Stimulated activated CD4-positive, alpha-beta T cell treated with anti-CD3 and anti-CD28 coated beads, Interleukin-2, amount 100 ng/mL, for 4 hours (primary cell): ENCODE results near the gene ARHGAP8.
"Not testable (repeated sequence)": the region's sequence is repeated elsewhere in the genome, so short reads cannot be mapped to it uniquely, and the experiment has no call there.

Experiments
- DNase-seq: peaks from one replicate; pipeline ENCODE4 v3.0.0-alpha.2; 2020; ENCODE audit warnings: low read depth

ARHGAP8 gene

DNA sequence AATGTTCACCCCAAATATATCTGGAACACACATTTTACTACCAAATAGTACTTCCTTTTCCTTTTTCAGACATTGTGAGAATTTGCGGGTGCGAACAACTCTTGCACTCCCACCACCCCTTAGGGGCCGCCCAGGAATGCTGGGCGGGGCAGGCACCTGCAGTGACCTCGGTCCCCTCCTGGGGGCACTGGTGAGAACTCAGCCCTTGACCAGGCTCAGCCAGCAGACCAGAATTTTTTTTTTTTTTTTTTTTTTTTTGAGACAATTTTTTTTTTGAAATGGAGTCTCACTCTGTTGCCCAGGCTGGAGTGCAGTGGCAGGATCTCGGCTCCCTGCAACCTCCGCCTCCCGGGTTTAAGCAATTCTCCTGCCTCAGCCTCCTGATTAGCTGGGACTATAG lies 75.8 kb downstream of the ARHGAP8 start:
- DNase-seq: no peak

DNA sequence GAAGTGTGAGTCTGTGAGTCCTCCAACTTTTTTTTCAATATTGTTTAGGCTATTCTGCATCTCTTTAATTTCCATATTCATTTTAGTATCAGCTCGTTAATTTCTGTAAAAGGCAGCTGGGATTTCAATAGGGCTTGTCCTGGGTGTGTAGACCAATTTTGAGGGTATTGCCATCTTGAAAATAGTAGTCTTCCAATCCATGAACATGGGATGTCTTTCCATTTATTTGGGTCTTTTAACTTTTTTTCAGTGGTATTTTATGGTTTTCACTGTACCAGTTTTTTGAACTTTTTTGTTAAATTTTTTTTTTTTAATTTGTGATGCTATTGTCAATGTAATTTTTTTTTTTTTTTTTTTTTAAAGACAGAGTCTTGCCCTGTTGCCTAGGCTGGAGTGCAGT lies 79.5 kb downstream of the ARHGAP8 start:
- DNase-seq: no peak

DNA sequence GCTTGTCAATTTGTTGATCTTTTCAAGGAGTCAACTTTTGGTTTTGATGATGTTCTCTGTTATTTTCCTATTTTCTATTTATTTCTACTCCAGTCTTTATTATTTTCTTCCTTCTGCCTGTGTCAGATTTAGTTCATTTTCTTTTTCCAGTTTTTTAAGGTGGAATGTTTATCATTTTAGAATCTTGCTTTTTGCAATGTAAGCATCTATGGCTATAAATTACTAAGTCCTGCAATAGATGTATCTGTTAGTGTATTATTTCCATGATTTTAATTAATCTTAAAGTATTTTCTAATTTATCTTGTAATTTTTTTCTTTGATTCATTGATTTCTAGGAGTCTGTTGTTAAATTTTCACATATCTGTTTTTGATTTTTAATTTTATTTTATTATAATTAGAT lies 81.7 kb downstream of the ARHGAP8 start:
- DNase-seq: no peak

DNA sequence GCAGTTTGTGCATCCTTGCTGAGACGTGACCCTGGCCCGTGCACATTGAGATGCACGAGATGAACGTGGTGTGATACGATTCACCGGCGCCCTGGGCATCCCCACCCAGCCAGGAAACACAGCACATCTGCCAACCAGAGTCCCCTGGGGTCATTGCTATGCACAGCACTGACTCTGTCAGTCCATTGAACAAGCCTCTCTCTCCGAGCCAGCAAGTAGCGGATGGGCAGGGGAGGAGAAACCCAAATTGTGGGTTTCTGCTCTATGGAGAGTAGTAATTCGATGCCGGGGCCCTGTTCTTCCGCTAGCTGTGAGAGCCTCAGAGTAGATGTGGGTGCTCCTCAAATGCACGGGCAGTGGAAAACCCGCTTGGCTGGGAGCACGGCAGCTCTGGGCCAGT lies 85.1 kb downstream of the ARHGAP8 start:
- no peak for DNase-seq

DNA sequence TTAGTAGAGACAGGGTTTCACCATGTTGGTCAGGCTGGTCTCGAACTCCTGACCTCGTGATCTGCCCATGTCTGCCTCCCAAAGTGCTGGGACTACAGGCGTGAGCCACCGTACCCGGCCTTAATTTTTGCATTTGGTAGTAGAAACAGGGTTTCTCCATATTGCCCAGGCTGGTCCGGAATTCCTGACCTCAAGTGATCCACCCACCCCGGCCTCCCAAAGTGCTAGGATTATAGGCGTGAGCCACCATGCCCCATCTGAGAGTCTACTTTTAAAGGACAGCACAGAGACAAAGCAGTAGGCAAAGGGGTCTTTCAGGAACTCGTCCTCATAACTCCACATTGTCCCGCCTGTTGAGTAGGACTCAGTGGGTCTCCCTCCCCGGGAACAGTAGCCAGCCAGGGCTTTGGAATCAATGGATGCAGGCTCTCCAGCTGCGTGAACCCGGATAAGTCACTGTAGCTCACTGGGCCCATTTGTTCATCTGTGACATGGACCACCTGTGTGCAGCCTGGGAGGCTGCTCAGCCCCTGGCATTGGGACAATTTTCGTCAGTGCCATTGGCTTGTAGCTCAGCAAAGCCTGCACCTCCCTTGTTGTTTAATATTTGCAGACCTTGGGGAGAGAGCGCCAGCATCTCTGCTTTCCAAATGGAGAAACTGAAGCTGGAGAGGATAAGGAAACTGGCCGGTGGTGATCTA lies 86.1 kb downstream of the ARHGAP8 start:
- no peak for DNase-seq

DNA sequence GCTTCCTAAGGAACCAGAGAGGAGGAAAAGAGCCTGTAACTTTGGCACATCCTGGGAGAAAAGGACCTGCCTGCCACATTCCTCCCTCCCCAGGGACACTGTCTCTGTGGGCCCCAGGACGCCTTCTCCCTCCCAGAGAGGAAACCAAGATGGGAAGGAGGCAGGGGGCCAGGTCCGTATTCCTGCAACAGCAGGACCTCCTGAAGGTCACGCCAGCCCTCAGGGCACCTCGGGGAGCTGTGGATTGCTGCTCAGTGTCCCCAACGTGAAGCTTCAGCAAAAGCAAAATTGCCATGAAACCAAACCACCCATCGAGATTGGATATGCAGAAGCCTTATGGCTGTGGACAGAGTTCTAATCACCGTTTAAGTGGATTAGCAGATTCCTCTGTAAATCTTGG lies 86.7 kb downstream of the ARHGAP8 start:
- no peak for DNase-seq

DNA sequence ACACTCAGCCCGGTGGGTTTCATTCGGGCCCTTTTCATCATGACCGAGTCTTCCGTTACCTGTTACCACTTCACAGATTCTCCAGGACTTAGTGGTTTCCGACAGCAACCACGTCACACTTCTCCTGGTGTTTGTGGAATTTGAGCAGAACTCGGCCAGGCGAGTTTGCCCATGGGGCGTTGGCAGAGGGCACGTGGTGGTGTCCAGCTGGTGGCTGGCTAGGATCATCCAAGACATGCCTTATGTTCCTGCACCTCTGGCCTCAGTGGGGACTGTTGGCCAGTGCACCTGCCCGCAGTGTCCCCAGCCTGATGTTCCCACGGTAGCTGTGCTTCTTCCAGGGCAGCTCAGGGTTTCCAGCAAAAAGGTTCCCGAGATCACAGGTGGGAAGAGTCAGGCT lies 87.3 kb downstream of the ARHGAP8 start:
- no peak for DNase-seq

DNA sequence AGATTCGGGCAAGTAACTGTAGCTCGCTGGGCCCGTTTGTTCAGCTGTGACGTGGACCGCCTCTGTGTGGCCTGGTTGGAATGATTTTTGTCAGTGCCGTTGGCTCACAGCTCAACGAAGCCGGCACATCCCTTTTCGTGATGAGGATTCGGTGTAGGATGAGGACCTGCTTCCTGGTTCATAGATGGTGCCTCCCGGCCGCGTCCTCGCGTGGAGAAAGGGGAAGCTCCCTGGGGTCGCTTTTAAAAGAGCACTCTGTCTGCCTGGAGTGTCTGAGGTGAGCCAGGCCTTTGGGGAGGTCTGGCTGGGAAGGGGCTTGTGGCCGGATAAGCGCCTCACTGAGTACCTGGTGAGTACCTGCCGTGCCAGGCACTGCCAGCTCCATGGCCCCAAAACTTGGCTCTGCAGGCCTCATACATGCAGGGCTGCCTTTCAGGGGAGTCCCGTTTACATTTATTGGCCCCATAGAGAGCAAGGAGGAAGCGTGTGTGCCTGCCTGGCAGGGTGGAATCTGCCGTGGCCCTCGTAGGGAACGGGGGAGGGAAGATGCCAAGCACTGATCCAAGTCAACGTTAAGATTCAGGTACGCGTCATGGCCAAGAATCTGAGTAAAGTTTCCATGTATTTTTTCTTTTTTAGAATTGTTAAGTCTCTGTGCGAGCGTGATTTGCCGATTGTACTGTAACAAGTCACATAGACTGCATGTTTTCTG lies 88.4 kb downstream of the ARHGAP8 start:
- DNase-seq: no peak

DNA sequence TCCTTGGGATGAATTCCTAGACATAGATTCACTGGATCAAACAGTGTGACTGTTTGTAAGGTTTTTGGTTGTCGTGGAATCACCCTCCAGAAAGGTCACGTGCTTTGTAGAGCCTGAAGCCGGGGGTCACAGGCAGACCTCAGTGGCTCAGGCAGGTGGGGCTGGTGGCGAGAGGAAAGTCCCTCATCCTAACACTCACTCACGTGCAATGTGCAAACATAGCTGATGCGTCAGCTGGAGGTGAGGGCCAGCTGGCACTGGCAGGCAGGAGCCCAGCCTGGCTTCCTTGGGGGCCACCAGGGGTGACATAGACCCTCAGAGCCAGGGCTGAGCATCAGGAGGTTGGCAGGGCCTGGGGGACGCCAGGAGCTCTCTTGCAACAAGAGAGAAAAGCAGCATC lies 90.0 kb downstream of the ARHGAP8 start:
- no peak for DNase-seq

DNA sequence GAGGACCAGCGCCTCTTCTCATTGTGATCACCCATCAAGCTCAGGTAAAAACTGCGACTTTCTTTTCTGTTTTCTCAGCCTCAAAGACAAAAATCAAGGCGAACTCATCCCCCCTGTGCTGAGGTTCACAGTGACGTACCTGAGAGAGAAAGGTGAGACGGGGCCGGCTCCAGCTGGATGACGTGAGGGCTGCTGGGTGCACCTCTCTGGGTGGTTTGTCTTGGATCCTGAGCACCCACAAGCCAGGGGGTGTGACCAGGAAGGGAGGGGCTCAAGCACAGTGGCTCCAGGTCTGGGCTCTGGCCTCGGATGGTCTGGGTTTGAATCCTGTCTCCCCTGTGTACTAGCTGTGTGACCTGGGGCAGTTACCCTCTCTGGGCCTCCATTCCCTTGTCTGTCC lies 92.8 kb downstream of the ARHGAP8 start:
- no peak for DNase-seq

DNA sequence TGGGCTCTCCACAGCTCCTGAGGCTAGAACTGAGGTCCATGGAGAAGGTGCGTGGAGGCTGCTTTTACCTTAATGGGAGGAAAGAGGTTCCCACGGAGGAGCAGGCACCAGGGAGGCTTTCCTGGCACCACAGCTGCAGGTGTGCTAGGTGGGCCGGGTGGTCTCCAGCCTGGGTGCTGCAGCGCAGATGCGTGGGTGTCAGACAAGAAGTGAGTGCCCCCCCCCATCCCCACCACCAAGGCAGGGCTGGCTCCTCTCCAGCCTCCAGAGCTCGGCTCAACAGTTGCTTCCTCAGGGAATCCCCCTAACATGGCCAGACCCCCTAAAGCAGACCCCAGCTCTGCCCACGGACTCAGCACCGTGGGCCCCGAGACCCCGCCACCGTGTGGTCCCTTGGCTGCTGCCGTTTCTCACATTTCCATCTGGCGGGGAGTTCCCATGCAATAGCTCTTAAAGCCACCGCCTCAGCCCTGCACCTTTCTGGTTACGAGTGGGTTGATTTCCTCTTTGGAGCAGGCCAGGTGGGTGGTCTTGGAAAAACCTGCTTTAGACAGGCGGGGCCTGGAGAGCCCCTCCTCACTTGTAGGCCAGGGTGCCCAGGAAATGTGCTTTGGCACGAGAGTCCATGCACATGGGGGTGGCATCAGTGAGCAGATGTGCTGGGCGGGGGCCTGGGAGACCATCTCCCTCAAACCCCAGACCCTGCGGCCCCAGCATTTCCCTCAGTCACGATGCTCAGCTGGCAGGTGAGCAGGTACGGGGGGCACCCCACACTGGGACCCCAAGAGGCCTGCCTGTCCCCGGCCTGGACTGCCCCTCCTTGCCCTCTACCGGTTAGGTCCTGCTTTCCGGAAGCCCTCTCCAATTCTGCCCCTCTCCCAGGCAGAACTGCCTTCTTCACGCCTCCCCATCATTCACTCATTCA lies 93.7 kb downstream of the ARHGAP8 start:
- no peak for DNase-seq

DNA sequence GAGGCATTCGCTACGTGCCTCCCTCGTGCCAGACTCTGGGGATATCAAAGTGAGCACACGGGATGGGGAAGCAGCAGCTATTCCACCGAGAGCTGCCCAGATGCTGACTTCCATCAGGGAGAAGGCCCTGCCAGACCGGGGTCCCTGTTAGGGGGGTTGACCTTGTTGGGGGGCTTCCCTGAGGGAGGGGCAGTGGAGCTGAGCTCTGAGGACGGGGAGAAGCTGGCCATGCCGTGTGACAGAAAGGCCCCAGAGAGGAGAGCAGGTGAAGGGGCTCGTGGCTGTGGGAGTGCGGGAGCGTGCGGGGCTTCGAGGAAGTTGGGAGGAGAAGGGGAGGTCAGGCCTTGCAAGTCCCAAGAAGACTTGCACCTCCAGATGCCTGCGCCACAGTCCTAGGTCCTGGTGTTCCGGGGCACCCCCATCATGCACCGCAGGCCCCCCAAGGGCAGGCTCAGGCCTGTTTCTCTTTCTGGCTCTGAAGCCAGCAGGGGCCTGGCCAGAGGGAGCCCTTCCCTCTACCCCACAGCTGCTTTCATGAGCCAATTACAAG lies 94.4 kb downstream of the ARHGAP8 start:
- no peak for DNase-seq

DNA sequence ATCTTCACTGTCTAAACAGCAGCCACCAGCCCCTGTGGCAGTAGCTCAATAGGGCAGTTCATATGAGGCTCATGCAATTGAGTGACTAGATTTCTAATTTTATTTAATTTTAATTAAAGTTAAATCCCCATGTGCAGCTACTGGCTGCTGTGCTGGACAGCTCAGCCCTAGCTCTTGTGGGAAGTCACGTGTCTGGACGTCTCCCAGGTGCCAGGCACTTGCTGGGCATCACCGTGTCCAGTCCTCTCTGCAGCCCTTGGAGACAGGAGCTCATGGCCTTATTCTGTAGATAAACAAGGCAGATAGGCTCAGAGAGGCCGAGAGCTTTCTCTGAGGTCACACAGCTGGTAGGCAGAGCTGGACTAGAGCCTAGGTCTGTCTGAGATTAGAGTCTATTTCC lies 95.0 kb downstream of the ARHGAP8 start:
- DNase-seq: no peak

DNA sequence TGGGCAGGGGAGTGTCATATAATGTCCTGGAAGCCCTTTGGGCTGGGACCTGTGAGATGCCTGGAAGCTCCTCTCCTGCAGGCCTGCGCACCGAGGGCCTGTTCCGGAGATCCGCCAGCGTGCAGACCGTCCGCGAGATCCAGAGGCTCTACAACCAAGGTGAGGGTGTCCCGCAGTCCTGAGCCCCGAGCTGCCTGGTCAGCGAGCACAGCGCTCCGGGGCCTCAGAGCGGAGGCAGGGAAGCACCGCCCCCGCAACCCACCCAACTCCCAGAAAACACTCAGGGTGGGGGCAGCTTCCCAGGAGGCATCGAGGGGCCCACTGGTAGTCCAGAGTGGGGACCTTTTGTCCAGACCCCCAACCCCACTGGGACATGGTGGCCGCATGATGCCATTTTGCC lies 95.5 kb downstream of the ARHGAP8 start:
- no peak for DNase-seq

DNA sequence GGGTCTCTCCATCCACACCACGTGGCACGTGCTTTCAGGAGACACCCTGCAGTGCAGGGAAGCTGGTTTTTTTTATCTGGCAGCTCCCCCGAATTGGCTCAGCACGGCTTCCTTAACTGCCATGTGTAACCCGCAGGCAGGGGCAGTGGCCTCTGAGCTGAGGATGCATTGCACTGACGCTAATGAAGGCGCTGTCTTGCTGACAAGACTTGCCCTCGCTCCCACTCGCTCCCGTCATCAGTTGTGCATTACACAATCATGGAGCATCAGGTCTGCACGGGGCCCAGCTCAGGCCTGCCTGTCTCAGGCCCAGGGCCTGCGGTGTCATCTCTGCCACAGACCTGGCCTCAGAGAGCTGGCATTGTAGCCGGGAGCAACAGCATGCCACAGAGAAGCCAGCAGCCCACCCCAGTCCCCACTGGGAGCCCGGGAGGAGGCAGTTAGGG lies 95.9 kb downstream of the ARHGAP8 start:
- DNase-seq: no peak

DNA sequence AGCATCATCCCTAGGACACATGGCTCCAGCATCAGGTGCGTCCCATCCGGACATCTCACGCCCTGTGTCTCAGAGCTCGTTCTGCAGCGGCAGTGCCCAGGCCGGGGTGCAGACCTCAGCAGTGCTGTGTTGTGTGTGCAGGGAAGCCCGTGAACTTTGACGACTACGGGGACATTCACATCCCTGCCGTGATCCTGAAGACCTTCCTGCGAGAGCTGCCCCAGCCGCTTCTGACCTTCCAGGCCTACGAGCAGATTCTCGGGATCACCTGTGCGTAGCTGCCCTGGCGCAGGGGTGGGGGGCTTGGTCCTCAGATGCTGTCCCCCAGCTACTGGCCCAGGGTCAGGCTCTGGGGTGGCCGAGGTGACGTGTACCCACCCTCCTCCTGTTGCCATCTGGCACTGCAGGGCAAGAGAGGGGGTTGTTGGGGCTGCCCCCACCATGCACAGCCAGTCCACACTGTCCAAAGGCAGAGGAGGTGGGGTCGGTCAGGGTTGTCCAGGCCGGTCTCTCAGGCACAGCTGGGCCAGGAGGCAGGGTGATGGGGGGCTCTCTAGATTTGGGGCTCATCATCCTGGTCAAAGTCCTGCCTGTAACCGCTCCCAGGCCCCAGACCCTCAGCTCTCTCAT lies 96.5 kb downstream of the ARHGAP8 start:
- no peak for DNase-seq

DNA sequence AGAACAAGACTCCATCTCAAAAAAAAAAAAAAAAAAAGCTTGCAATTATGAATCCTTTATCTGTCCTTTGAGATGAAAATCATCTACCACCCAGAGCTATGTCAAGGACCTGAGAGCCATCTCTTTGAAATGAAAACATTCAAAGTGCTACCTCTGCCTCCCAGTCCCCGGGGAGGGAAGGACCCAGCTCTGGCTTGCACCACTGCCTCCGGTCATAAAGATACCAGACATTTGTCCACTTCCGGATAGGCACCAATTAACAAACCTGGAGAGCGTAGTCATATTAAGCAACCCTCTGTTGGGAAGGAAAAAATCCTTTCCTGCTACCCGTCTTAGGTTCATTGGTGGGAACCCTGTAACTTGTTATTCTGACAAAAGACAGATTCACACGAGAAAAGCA lies 98.6 kb downstream of the ARHGAP8 start:
- no peak for DNase-seq

DNA sequence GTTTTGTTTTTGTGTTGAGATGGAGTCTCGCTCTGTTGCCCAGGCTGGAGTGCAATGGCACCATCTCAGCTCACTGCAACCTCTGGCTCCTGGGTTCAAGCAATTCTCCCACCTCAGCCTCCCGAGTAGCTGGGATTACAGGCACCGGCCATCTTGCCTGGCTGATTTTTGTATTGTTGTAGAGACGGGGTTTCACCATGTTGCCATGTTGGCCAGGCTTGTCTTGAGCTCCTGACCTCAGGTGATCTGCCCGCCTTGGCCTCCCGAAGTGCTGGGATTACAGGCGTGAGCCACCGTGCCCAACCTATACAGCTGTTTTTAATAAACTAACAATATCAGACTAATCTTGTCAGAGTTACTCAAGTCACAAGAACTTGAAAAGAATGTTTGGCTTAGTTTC lies 102.3 kb downstream of the ARHGAP8 start:
- not testable (repeated sequence) for DNase-seq

DNA sequence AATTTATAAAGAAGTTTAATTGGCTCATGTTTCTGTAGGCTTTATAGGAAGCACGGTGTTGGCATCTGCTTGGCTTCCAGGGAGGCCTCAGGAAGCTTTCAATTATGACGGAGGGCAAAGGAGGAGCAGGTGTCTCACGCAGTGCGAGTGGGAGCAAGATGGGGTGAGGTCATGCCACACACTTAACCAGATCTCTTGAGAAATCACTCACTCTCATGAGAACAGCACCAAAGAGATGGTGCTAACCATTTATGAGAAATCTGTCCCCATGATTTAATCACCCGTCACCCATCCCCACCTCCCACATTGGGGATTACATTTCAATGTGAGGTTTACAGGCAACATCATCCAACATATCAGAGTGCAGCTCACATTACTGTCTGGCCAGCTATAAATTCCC lies 103.5 kb downstream of the ARHGAP8 start:
- DNase-seq: no peak

DNA sequence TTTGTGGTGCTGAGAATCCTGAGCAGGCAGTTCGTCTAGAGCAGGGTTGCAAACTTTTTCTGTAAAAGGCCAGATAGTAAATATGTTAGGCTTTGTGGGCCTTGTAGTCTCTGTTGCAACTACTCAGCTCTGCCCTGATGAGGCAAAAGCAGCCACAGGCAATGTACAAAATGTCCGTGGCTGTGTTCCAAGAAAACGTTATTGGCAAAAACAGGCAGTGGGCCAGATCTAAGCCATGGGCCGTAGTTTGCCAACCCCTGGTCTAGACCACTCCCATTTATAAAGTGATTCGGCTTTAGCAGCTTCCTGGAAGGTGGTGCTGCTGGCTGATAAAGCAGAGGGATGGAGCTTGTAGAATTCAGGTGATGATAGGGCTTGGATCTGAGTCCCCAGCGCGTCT lies 106.4 kb downstream of the ARHGAP8 start:
- DNase-seq: not testable (repeated sequence)

DNA sequence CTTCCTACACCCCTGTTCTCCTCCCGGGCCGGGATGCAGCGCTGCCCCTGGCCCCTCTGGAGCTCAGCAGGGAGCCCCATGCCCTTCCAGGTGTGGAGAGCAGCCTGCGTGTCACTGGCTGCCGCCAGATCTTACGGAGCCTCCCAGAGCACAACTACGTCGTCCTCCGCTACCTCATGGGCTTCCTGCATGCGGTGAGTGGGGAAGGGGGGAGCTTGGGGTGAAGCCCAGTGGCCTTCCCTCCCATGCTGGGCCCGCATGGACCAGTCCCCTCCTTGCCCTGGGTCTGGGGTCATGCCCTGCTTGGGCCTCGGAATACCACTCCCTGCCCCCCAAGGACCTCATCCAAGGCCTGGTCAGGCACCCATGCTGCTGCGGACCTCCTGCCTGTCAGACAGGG lies 107.3 kb downstream of the ARHGAP8 start:
- no peak for DNase-seq

DNA sequence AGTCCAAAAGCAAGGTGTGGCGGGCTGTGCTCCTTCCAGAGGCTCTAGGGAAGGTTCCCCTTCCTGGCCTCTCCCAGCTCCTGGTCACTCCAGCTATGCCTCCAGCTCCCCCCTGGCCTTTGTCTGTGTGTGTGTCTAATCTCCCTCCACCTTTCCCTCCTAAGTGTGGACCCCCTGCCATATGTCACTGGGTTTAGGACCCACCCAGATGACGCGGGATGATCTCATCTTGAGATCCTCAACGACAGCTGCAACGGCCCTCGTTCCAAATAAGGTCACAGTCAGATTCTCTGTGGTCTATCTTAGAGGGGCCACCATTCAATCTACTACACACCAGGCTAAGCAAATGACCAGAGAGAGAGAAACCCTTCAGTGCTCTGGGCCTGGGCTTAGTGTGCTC lies 107.9 kb downstream of the ARHGAP8 start:
- no peak for DNase-seq
